ENCODE measurements around the gene DDX39A.
"Not testable (repeated sequence)": the region's sequence is repeated elsewhere in the genome, so short reads cannot be mapped to it uniquely, and the experiment has no call there.

The DDX39A gene

DNA sequence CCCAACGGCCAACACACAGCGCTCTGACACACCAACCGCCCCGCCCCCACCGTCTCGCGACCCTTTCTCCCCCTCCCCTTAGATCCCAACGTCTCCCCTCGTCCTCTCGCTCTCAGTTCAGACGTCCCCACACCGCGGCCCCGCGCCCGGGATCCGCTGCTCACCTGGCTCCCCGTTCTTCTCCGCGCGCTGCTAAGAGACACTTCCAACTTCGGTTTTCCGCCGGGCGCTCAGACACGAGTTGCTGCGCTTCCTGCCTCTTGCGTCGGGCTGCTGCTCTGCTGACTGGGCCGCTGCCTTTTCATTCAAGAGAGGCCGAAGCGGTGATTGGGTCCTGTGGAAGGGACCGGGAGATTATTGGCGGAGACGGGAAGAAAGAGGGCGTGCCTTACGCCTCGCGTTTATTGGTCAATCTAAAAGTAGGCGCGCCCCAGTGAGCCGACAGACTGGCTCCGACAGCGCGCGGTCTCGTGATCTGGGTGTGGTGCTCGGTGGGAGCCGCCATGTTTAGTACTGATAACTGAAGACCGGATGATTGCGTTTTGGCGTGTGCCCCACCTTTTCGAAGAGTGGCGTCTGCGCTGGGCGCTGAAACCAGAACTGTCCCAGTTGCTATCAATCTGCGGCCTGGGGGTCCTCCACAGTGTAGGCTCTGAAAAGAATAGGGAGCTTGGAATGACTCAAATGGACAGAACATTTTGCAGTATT lies at the start of gene DDX39A:
Gene DDX39A (minus strand): TSS at position 236 of the 708 bp plus-strand sequence. CDS start 6,121 bp downstream, outside the sequence.
- DNase-seq, result peak; percentile 99

GRCh38 chr19:14467816-14468215 lies 48.7 kb upstream of the DDX39A start:
- DNase-seq, result no peak

DNA sequence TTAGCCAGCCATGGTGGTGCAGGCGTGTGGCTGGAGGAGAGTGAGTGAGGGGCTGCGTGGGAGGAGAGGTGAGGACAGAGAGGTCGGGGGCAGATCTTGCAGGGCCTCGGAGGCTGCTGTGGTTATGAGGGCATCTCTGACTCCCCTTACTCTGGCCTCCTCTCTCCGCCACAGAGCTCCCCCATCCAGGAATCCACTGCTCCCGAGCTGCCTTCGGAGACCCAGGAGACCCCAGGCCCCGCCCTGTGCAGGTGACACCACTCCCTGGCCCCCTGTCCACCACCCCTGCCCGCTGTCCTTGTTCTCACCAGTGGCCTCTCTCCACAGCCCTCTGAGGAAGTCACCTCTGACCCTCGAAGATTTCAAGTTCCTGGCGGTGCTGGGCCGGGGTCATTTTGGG lies 48.2 kb upstream of the DDX39A start:
- no peak for DNase-seq

DNA sequence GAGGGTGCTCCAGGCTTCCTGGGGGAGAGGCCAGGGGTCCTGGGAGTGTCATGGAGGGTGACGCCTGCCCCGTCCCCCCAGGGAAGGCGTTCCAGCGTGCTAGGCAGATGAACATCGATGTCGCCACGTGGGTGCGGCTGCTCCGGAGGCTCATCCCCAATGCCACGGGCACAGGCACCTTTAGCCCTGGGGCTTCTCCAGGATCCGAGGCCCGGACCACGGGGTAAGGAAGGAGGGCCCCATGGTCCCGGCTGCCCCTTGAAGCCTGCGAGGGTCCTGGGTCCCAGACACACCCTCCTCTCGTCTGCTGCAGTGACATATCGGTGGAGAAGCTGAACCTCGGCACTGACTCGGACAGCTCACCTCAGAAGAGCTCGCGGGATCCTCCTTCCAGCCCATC lies 44.6 kb upstream of the DDX39A start:
- no peak for DNase-seq

DNA sequence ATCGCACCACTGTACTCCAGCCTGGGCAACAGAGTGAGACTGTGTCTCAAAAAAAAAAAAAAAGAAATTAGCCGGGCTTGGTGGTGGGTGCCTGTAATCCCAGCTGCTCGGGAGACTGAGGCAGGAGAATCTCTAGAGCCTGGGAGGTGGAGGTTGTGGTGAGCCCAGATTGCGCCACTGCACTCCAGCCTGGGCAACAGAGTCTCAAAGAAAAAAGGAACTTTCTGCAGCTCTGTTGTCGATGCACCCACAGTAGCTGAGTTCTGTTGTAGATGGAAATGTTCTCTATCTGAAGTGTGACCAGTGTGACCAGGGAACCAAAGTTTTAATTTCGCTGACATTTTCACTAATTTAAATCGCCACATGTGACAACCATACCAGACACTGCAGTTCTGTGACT lies 43.3 kb upstream of the DDX39A start:
- DNase-seq, result not testable (repeated sequence)

GRCh38 chr19:14460935-14461334 lies 41.8 kb upstream of the DDX39A start:
- no peak for DNase-seq

DNA sequence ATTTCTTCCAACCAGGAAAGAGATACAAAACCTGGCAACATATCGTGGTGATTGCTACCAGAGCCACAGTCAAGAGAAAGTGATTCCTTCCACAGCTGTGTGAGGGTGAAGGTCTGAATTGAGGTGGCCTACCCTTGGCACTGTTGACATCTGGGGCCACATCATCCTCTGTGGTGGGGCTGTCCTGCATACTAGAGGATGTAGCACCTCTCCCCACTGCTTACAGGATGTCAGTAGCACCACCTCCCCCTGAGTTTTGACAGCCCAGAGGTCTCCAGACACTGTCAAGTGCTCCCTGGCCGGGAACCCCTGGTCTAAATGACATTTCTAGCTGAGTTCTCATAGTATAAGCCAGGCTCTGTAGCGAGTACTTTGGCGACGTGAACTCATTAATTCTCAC lies 40.6 kb upstream of the DDX39A start:
- DNase-seq, result no peak

GRCh38 chr19:14452303-14452702 lies 33.2 kb upstream of the DDX39A start:
- DNase-seq, result not testable (repeated sequence)

GRCh38 chr19:14450876-14451275 lies 31.7 kb upstream of the DDX39A start:
- DNase-seq, result no peak

DNA sequence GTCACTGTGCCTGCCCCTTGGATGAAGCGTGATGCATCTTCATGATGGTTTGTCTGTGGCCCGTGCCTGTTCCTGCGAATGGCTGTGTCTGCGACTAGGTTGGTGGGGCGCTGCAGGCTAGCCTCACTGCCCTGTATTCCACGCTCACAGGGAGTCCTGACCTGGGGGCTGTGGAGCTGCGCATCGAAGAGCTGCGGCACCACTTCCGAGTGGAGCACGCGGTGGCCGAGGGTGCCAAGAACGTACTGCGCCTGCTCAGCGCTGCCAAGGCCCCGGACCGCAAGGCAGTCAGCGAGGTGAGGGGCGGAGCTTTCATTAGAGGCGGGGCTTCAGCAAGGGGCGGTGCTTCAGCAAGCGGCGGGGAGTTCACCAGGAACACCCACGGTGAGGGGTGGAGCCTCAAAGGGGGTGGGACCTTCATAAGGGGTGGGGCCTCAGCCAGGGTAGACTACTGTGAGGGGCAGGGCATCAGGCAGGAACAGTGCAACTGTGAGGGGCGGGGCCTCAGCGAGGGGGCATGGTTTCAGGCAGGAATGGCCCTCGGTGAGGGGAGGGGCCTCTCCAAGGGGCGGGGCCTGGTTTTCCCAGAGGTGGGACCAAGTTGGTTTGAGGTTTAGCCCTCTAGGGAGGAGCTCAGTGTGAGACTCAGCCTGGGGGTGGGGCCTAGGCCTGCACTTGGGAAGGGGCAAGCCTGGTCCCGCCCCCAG lies 31.2 kb upstream of the DDX39A start:
- DNase-seq, result peak; percentile 31

- no peak for DNase-seq
Measured at GRCh38 chr19:14449321-14449720, 30.2 kb upstream of the DDX39A start.

GRCh38 chr19:14446336-14447036 lies 27.3 kb upstream of the DDX39A start:
- no peak for DNase-seq

DNA sequence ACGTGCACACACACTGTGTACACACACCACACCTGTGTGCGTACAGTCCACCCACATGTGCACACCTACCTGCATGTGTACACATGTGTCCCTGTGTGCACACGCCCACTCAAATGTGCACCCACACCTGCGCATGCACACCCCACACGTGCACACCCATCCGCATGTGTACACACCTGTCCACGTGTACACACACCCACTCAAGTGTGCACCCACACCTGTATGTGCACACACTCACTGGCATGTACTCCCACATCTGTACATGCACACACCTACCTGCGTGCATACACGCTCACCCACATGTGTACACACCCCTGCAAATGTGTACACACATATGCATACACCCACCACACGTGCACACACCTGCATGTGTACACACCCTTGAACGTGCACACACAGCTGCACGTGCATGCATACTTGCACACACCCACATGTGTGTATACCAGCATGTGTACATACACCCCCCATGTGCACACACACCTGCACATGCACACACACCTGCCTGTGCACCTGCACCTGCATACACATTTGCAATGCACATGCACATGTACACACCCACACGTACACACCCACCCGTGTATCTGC lies 24.6 kb upstream of the DDX39A start:
- DNase-seq, result no peak

DNA sequence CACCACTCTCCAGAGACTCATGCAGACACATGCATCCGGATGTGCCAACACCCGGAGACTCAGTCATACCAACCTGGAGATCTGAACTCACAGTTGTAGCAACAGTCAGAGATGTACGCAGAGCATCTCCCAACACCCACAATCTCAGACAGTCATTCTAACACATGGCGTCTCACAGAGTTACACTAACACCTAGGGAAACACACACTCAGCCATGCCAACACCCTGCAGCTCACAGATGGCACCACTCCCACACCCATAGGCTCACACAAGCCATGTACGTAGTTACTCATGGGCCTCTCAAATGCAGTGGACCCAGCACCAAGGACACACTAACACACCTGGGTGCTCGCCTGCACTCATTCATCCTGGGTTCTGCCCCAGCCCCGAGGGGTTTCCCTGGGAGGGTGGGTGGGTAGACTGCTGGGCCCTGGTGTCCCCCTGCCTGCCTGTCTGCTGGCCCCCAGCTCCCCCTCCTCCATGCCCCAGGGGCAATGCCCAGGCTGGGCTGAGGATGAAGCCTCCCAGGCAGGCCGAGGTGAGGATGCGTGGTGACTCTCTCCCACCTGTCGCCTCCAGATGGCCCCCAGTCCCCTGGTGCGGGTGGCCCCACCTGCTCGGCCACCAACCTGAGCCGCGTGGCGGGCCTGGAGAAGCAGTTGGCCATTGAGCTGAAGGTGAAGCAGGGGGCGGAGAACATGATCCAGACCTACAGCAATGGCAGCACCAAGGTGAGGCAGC lies 23.9 kb upstream of the DDX39A start:
- DNase-seq, result no peak

DNA sequence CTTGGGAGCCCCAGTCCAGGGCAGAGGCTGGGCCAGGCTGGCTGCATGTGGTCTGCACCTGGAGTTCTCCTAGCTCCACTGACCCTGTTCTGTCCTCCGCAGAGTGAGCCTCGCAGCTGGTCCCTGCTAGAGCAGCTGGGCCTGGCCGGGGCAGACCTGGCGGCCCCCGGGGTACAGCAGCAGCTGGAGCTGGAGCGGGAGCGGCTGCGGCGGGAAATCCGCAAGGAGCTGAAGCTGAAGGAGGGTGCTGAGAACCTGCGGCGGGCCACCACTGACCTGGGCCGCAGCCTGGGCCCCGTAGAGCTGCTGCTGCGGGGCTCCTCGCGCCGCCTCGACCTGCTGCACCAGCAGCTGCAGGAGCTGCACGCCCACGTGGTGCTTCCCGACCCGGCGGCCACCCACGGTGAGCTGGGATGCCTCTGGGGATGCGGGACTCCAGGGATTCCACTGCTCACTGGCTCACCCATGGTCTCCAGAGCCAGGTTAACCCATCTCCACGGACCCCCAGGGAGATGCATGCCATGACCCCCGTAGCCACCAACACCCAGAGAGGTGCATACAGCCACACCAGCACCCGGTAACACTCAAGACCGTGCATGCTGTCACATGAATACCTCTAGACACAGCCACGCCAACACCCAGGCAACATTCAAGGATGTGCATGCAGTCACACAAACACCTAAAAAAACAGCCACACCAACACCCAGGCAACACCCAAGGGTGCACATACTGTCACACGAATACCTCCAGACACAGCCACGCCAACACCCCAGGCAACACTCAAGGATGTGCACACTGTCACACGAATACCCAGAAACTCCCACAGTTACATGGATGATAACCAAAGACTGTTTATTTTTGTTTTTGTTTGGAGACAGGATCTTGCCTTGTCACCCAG lies 22.1 kb upstream of the DDX39A start:
- no peak for DNase-seq

DNA sequence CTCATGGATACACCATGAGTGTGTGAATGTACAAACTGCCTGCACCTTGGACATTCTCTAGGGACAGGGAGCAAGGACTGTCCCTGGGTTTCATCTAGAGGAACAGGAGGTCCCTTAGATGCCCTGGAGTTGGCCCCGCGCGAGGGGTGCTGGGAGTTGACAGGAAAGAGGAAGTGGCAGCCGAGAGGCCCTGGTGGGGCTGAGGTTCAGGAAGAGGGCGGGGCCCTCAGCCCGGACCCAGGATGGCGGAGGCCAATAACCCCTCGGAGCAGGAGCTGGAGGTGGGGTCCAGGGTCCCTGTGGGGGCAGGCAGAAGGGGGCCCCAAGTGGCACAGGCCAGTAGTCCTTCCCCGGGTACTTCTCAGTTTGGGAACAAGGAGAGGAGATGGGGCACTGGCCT lies 20.9 kb upstream of the DDX39A start:
- no peak for DNase-seq

DNA sequence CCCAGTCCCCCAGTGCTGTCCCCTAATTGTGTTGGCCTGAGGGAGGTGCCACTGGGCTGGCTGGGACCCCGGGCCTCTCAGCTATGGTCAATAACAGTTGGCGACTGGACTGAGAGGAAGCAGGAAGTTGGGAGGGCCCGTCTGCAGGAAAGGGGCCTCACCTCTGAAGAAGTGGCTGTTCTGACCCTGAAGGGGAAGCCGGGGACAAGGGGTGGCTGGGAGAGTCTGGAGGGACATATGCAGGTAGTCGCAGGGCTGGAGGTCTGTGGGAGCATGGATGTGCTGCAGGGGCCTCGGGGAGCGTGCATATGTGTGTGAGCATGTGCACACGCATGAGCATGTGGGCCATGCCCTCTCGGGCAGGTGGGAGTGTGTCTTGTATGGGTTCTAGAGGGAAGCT lies 19.9 kb upstream of the DDX39A start:
- DNase-seq, result no peak

- no peak for DNase-seq
Measured at GRCh38 chr19:14437578-14438140, 18.5 kb upstream of the DDX39A start.

DNA sequence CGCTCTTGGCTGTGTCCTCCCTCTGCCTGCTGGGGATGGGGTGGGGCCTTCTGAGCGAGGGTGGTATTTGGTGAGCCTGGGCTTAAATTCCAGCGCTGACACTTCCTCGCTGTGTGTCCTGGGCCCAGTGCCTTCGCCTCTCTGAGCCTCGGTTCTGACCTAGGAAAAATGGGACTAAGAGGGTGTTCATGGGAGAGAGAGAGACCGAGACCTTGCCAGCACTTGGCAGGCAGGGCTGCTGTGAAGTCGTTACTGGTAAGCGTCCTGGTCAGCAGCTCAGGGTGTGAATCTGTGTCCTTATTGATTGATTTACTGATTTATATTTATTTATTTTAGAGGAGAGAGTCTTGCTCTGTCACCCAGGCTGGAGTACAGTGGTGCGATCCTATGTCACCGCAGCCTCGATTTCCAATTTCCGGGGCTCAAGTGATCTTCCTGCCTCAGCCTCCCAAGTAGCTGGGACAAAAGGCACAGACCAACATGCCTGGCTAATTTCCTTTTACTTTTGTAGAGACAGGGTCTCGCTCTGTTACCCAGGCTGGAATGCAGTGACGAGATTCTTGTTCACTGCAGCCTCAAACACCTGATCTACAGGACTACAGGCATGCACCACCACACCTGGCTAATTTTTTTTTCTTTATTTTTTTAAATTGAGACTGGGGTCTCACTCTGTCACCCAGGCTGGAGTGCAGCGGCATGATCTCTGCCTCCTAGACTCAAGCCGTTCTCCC lies 16.3 kb upstream of the DDX39A start:
- no peak for DNase-seq

- DNase-seq, result no peak
Measured at GRCh38 chr19:14434543-14435319, 15.6 kb upstream of the DDX39A start.

Data from COR-L47 (cell line).